ENCODE data around the gene ZNF700.

The ZNF700 gene

DNA sequence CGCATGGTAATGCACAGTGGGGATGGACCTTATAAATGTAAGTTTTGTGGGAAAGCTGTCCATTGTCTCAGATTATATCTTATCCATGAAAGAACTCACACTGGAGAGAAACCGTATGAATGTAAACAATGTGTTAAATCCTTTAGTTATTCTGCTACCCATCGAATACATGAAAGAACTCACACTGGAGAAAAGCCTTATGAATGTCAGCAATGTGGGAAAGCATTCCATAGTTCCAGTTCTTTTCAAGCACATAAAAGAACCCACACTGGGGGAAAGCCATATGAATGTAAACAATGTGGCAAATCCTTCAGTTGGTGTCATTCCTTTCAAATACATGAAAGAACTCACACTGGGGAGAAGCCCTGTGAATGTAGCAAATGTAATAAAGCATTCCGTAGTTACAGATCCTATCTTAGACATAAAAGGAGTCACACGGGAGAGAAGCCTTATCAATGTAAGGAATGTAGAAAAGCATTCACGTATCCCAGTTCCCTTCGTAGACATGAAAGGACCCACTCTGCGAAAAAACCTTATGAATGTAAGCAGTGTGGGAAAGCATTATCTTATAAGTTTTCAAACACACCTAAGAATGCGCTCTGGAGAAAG, 53.7 kb downstream of the ZNF700 start:
- Histone ChIP-seq H3K4me2 (ENCODE audit: low read depth, low read length, poor library complexity, severe bottlenecking) (no peak overlapping the region), H3K79me2 (ENCODE audit: insufficient read depth, low read length) (no peaks in the 10 kb centered on the region), H3K9ac (ENCODE audit: low read depth, low read length, poor library complexity, severe bottlenecking) (no peak overlapping the region), H3K4me3 (ENCODE audit: low read length, poor library complexity, severe bottlenecking) (no peak overlapping the region), H3K27me3 (ENCODE audit: insufficient read depth, low read length, poor library complexity, severe bottlenecking) (no peaks in the 10 kb centered on the region), H3K9me3 (ENCODE audit: insufficient read depth, low read depth, low read length) (peaks cover 31% of the 10 kb centered on the region), H3K36me3 (ENCODE audit: insufficient read depth, low read length) (no peaks in the 10 kb centered on the region), H3K9me2 (replicated peaks; ENCODE audit: low read depth, low read length) (no peaks in the 10 kb centered on the region), H4K20me1 (ENCODE audit: insufficient read depth, low read length, poor library complexity, severe bottlenecking) (no peaks in the 10 kb centered on the region), H2AFZ (ENCODE audit: low read length) (no peak overlapping the region), H3K4me1 (ENCODE audit: insufficient read depth, low read length, poor library complexity, severe bottlenecking) (no peaks in the 10 kb centered on the region), H3F3A (ENCODE audit: low read depth) (no peaks in the 10 kb centered on the region)
- TF ChIP-seq EZH2phosphoT487 (IDR thresholded peaks at IDR 0.05; ENCODE audit: borderline replicate concordance) (no peak), CTCF (conservative IDR thresholded peaks at IDR 0.05; ENCODE audit: low read length) (no peak)

GRCh38 chr19:11979527-11979926, 54.6 kb downstream of the ZNF700 start:
- Histone ChIP-seq H2AFZ (ENCODE audit: low read length) (no peak overlapping the region), H3K27me3 (ENCODE audit: insufficient read depth, low read length, poor library complexity, severe bottlenecking) (no peaks in the 10 kb centered on the region), H3K4me3 (ENCODE audit: low read length, poor library complexity, severe bottlenecking) (no peak overlapping the region), H3K36me3 (ENCODE audit: insufficient read depth, low read length) (no peaks in the 10 kb centered on the region), H3K4me2 (ENCODE audit: low read depth, low read length, poor library complexity, severe bottlenecking) (no peak overlapping the region), H4K20me1 (ENCODE audit: insufficient read depth, low read length, poor library complexity, severe bottlenecking) (no peaks in the 10 kb centered on the region), H3K79me2 (ENCODE audit: insufficient read depth, low read length) (no peaks in the 10 kb centered on the region), H3F3A (ENCODE audit: low read depth) (no peaks in the 10 kb centered on the region), H3K9me2 (replicated peaks; ENCODE audit: low read depth, low read length) (no peaks in the 10 kb centered on the region), H3K4me1 (ENCODE audit: insufficient read depth, low read length, poor library complexity, severe bottlenecking) (no peaks in the 10 kb centered on the region), H3K9ac (ENCODE audit: low read depth, low read length, poor library complexity, severe bottlenecking) (no peak overlapping the region), H3K9me3 (ENCODE audit: insufficient read depth, low read depth, low read length) (peaks cover 31% of the 10 kb centered on the region)
- no peak for TF ChIP-seq CTCF (conservative IDR thresholded peaks at IDR 0.05; ENCODE audit: low read length)
- no peak for TF ChIP-seq EZH2phosphoT487 (IDR thresholded peaks at IDR 0.05; ENCODE audit: borderline replicate concordance)

DNA sequence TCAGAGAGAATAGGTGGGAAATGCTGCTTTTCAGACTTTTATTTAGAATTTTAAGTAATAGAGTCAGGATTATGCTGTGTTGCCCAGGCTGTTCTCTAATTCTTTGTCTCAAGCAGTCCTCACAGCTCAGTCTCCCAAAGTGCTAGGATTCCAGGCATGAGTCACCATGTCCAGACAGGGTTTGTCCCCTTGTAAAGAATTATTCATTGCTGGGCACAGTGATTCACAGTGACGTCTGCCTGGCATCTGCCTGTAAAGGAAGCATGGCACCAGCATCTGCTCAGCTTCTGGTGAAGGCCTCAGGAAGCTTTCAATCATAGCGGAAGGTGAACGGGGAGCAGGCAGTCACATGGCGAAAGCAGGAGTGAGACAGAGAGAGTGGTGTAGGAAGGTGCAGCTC, 57.6 kb downstream of the ZNF700 start:
- Histone ChIP-seq H3K4me1 (ENCODE audit: insufficient read depth, low read length, poor library complexity, severe bottlenecking) (peaks cover 3% of the 10 kb centered on the region), H3F3A (ENCODE audit: low read depth) (no peaks in the 10 kb centered on the region; the same call in 1 of the 2 replicates), H3K36me3 (ENCODE audit: insufficient read depth, low read length) (no peaks in the 10 kb centered on the region), H3K9me2 (replicated peaks; ENCODE audit: low read depth, low read length) (no peaks in the 10 kb centered on the region), H3K9me3 (ENCODE audit: insufficient read depth, low read depth, low read length) (peaks cover 29% of the 10 kb centered on the region), H3K9ac (ENCODE audit: low read depth, low read length, poor library complexity, severe bottlenecking) (no peak overlapping the region), H3K4me3 (ENCODE audit: low read length, poor library complexity, severe bottlenecking) (no peak overlapping the region), H3K27me3 (ENCODE audit: insufficient read depth, low read length, poor library complexity, severe bottlenecking) (no peaks in the 10 kb centered on the region), H2AFZ (ENCODE audit: low read length) (no peak overlapping the region), H4K20me1 (ENCODE audit: insufficient read depth, low read length, poor library complexity, severe bottlenecking) (no peaks in the 10 kb centered on the region), H3K4me2 (ENCODE audit: low read depth, low read length, poor library complexity, severe bottlenecking) (no peak overlapping the region), H3K79me2 (ENCODE audit: insufficient read depth, low read length) (peaks cover under 1% of the 10 kb centered on the region)
- TF ChIP-seq EZH2phosphoT487 (IDR thresholded peaks at IDR 0.05; ENCODE audit: borderline replicate concordance) = no peak

GRCh38 chr19:11984986-11985385, 60.1 kb downstream of the ZNF700 start:
- peaks cover 4% of the 10 kb centered on the region for H3K27me3 ChIP-seq (ENCODE audit: insufficient read depth, low read length, poor library complexity, severe bottlenecking)
- H3K4me1 ChIP-seq (ENCODE audit: insufficient read depth, low read length, poor library complexity, severe bottlenecking) = peaks cover 10% of the 10 kb centered on the region
- H3K9ac ChIP-seq (ENCODE audit: low read depth, low read length, poor library complexity, severe bottlenecking) = peak overlapping the region; percentile 27
- H3K36me3 ChIP-seq (ENCODE audit: insufficient read depth, low read length) = no peaks in the 10 kb centered on the region
- H3K4me2 ChIP-seq (ENCODE audit: low read depth, low read length, poor library complexity, severe bottlenecking) = peak overlapping the region; percentile 51
- H3K9me2 ChIP-seq (replicated peaks; ENCODE audit: low read depth, low read length) = no peaks in the 10 kb centered on the region
- H2AFZ ChIP-seq (ENCODE audit: low read length) = peak overlapping the region; percentile 39; the same call in 1 of the 2 replicates
- H3K79me2 ChIP-seq (ENCODE audit: insufficient read depth, low read length) = peaks cover 17% of the 10 kb centered on the region
- no peaks in the 10 kb centered on the region; the same call in 1 of the 2 replicates for H3F3A ChIP-seq (ENCODE audit: low read depth)
- peaks cover 11% of the 10 kb centered on the region; the same call in 1 of the 2 replicates for H3K9me3 ChIP-seq (ENCODE audit: insufficient read depth, low read depth, low read length)
- TF ChIP-seq CTCF (conservative IDR thresholded peaks at IDR 0.05; ENCODE audit: low read length) (peak; percentile 72), EZH2phosphoT487 (IDR thresholded peaks at IDR 0.05; ENCODE audit: borderline replicate concordance) (no peak)
- peak overlapping the region; percentile 46 for H3K4me3 ChIP-seq (ENCODE audit: low read length, poor library complexity, severe bottlenecking)
- H4K20me1 ChIP-seq (ENCODE audit: insufficient read depth, low read length, poor library complexity, severe bottlenecking) = peaks cover 12% of the 10 kb centered on the region
